GM21423 (cell line): ENCODE results near the gene KCNMB1.

ENCODE experiments used
- ATAC-seq: cut with Tn5 transposase; IDR thresholded peaks from one replicate; pipeline ENCODE4 v1.9.1; 2021; ENCODE audit warnings: mild to moderate bottlenecking, moderate library complexity; ENCODE audit not compliant: unreplicated experiment

Gene KCNMB1

DNA sequence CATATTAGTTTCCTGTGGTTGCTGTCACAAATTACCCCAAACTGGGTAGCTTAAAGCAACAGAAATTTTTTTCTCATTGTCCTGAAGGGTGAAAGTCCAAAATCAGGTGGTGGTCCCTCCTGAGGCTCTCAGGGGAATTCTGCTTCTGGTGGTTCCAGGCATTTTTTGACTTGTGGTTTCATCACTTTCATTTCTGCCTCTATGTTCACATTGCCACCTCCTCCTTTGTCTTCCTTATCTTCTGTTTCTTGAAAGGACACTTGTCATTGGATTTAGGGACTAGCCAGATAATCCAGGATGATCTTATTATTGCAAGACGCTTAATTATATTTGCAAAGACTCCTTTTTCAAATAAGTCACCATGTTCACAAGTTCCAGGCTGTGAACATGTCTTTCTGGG, 43.2 kb downstream of the KCNMB1 start:
- no peak for ATAC-seq

DNA sequence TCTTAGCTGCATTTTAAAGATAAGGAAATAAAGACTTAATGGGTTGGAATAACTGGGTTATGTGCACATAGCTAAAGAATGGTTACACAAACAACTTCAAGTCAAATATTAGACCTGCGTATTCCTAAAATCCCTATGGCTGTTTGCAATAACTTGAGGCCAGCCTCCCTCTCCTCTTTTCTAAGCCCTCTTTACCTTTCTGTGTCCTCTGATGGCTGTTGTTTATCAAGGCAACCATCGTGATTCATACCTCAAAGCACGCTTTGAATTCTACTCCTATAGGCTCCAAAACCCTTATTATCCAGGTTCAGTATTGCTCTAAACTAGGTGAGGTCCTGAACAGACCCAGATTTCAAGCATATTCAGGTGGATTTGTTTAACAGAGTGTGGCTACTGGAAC, 46.0 kb downstream of the KCNMB1 start:
- no peak for ATAC-seq

DNA sequence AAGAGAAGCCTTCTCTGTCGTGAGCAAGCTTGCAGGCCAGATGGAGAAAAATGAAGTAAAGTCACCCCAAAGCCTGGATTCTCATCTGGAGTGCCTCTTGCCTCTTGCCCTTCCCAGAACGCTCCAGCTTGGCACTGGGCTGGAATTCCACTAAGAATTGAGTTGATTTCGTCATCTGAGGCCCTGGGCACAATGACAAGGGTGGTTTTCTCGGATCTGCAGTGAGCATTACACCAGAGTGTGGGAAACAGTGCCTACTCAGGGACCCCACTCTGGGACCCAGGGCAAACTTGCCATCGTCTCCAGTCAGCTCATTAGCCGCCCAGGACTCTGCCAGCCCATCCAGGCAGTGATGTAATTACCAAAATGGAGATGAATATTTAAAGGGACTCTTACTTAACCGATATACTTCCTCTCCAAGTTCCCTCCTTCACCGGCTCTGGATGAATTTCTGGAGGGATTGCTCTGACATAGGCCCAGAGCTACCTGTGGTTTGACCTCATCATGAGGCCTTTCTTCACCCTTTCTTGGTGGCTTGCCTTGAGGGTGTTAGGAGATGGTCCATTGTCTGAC, 46.9 kb downstream of the KCNMB1 start:
- no peak for ATAC-seq

DNA sequence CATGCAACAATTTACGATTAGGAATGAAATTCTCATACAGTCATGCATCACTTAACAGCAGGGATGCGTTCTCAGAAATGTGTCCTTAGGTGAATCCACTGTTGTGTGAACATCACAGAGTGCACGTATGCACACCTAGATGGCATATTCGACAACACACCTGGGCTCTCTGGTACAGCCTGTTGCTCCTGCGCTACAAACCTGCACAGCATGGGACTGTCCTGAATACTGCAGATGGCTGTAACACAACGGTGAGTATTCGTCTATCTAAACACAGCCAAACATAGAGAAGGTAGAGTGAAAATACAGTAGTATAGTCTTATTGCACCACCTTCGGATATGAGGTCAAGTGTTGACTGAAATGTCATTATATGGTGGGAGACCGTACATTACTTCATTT, 47.6 kb downstream of the KCNMB1 start:
- no peak for ATAC-seq

DNA sequence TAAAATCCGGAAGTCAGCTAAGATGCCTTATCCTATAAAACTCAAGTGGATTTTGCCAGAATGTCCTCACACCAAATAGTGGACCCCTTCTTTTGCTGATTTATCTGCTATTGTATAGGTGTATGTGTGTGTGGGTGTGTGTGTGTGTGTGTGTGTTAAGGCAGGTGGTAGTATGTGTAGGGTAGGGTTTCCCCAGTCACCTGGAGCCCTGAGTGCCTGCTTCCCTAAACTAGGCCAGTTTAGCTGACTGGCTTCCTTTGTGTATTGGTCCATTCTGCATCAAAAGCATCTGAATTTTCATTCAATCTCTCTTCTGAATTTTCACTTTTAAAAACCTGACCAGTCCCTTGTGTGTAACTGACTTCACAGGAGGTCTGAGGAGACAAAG, 49.4 kb downstream of the KCNMB1 start:
- no peak for ATAC-seq

DNA sequence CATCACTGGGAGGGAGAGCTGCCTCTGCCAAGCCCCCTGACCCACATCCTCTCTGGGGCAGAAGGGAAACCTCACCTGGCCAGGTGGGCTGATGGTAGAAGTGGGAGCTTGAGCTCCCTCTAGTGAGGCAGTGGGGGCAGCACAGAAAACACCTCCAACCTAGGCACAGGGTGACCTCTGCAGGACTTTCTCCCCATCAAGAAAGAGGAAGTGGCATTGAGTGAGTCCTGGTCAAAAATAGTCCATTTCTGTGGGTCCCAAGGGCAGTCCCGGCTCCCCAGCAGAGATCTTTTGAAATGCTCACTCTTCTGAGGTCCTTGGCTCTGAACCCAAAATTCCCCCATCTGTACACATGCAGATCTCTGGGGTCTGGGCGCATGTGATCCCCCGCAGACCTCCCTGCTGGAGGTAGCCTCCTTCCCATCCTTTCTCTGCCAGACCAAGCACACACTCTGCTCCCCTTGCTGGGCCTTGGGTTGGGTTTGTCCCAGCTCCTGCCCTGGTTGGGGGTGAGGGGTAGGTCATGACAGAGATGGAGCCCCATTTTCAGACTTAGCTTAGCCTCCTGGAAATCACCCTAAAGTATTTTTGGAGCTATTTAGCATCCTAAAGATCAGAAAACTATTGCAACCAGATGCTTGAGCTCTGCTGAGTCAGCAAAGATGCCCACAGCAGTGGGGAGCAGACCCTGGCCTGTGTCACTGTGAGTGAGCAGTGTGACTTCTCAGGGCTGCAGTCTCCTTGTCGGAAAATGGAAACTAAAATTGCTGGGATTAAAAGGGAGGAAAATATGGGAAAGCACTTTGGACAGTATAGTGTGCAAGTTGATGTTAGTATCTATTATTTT, 50.0 kb downstream of the KCNMB1 start:
- ATAC-seq, result peak; percentile 90

DNA sequence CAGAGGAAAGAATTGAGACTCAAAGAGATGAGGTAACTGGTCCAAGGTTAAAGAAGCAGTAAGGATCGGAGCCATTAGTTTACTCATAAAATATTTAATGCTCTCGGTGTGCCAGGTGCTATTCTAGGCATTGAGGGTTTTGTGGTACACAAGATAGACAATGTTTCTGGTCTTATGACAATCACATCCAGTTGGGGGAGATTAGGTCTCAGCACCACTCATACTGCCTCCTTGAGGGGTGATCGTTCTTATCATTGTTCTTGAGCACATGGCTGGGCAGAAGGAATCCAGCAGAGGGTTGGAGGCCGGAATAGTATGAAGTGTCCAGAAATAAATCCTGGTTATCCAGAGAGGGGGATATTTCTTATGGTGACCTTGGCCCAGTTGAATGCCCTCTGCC, 50.9 kb downstream of the KCNMB1 start:
- ATAC-seq, result no peak

DNA sequence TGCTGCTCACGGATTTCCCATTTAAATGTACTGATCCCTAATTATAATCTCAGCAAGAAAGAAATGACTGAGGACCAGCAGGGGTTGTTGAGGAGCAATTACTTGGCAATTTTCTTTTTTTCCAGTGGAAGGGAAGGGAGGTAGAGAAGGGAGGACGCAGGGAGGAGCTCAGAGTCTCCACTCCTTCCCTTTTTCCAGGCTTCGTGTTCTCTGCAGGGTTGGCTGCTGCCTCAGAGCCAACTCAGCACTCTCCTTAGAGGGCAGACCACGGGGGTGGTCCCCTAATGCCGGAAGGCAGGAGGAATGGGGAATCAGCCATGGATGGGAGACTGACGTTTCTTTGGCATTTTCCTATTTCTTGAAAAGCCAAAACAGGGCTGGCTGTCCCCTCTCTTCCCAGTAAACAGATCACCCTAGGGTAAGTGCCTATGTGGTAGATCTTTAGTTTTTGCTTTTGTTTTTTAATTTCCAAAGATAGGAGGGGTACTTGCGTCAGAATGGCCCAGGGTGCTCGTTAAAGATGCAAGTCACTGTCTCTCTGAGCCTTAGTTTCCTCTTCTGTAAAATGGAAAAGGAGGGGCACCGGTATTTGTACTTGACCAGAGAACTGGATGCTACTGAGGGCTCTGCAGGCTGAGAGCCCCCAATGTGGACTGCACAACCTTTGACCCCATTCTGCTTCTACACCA, 52.0 kb downstream of the KCNMB1 start:
- no peak for ATAC-seq

DNA sequence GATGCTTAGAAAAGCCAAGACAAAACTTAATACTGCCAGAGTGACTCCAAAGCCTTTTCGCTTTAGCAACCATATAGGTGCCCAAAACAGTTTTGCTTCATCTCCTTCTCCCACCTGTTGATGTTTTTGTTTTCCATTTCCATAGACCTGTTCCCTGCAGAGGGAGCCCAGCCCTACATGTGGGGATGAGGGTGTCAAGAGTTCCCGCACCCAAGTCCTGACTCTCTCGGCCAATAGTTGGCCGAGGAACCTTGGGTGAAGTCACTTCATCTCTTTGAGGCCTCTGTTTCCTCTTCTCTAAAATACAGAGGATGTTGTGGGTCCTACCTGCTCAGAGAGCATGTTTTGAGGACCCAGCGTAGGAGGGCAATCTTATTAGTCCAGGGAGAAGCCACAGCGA, 53.1 kb downstream of the KCNMB1 start:
- ATAC-seq, result no peak

DNA sequence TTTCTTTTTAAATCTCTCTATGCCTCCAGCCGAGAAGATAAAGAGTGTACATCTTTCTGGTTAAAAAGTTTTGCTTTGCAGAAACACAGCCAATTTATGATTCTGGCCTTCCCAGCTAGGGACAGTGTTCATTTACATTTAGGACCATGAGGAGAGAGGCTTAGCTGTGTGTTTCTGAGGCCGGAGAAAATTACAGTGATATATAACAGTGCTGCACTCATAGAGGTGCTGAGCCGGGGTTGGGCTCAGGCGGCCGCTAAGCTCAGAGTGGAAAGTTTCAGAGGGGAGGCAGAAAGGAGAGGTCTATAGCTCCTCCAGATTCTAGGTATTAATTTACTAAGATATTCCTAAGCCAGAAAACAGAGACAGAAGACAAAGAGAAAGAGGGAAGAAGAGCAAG, 54.5 kb downstream of the KCNMB1 start:
- ATAC-seq, result no peak

DNA sequence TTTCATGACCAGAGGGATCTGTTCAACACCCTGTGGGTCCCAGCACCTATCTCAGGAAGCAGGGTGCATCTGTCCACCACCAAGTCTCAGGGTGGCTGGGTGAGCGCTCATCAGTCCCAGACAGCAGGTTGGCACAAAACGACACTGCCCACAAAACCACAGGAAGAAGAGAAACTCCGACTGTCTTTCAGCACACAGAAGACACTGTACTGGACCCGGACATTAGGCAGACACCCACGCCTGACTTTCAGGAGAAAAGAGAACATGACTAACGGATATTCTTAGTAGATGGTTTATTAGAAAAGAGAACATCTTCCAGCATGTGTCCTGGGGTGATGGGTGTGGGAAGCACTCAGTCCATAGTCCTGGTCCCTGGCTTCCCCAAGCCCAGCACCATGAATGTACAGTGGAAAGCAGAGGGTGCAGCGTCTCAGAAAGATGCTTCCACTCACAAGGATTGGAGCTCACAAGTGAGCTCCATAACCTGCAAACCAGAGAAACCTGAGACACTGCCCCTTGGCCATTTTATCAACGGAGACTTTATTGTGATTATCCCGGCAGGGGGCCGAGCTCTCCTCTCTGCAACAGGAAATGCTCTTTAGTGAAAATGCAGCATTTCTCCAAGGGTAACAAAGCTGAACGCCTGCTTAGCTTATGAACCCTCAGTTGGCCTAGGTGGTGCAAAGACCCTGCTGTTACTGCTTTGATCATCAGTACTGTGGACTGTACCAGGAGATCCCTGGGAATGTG, 55.8 kb downstream of the KCNMB1 start:
- ATAC-seq, result peak; percentile 44

DNA sequence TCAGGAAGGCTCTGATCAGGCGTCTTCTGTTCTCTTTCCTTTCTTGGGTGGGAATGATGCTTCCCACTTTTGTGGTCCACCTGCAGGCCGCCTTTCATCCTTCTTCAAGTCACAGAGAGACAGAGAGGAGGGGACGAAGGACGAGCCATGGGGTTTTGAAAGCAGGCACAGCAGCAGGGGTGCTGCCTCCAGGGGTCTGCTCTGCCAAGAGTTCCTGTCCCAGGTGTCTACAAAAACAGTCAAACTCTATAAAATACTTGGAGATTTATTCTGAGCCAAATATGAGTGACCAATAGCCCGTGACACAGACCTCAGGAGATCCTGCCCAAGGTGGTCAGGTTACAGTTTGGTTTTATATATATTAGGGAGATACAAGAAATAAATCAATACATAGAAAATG, 57.1 kb downstream of the KCNMB1 start:
- no peak for ATAC-seq

DNA sequence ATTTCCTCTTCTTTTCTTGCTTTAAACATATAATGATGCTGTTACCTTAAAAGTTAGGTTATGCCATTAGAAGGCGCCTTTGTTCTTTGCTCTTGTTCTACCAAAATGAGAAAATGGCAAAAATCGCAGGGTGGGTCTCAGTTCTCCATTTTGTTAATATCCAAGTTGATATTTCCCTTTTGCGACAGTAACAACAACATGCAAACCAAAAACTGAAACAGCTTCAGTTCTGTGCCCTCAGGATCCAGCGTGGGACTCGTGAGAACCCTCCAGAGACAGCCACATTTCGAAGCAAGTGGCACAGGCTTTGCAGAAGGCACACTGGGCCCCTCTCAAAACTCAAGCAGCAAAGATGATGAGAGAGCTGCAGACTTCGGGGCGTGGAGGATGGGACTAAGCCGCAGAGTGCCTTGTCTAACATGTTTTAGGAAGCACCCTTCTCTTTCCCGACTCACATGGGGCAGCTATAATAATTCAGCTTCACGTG, 58.6 kb downstream of the KCNMB1 start:
- ATAC-seq, result no peak

DNA sequence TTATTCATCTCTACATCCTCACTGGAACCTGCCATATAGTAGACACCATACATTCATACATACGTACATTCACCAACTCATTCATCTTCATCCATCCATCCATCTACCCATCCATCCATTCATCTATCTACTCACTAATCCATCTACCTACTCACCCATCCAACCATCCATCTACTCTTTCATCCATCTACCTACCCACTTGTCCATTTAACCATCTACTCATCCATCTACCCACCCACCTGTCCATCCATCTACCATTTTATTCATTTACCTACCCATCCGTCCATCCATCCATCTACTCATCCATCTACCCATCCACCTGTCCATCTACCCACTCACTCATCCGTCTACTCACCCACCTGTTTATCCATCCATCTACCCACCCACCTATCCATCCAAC, 59.6 kb downstream of the KCNMB1 start:
- no peak for ATAC-seq

DNA sequence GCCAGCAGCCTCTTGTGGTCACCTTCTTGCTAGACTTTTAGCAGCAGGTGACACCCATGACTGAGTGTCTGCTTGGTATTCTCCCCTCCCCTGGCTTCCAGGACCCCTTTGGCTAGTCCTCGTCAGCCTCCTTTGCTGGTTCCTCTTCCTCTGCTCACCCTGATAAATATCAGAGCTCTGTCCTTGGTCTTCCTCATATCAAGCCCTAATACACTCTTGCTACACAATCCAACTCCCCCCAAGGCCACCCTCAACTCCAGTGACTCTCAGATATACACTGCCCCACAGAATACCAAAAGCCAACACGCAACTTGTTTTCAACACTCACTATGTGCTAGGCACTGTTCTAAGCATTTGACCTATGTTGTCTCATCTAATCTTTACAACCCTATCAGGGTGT, 61.3 kb downstream of the KCNMB1 start:
- ATAC-seq, result no peak

DNA sequence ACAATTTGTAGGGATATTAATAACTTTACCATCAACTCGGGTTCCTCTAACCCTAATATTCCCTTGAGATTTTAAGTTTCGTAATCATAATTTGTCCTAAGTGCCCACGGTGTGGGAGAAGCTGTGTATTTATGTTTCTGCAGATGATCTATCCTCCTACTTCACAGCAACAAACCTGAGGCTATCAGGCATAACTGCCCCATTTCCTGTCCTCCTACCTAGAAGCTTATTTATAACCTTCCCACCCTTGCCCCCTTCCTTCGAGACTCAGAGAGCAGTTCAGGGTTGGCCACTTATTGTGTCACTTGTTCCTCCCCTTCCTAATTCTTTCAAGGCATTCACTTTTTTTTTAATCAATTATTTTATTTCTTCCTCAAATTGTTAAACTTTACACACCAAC, 62.0 kb downstream of the KCNMB1 start:
- no peak for ATAC-seq
